HCT116 (cell line): ENCODE measurements around the gene PRPF40A. TPM values are rescaled to one million over a fixed set of nuclear protein-coding genes. Genes with fewer than 3 reads are reported as not detected.

Experiments
- ATAC-seq: fragments of 200-7000 bp; cut with Tn5 transposase; 2 replicates; pipeline ENCODE4 v1.9.1; 2020; ENCODE audit warnings: mild to moderate bottlenecking, moderate library complexity
- BruUV-seq: library from RNA; stranded (reverse); fragments of 400-500 nt; replicated peaks from 2 replicates; lab custom pipeline; 2021; lab: Mats Ljungman, UMichigan
- CTCF ChIA-PET: fragments of 300-600 bp; sonication (Branson Sonifier 250); formaldehyde crosslinking; loops from one replicate; lab custom pipeline; 2021; ENCODE audit warnings: antibody characterized with exemption; lab: Charles Lee
- POLR2A ChIA-PET: fragments of 300-600, 350-600 bp; sonication (Branson Sonifier 250); formaldehyde crosslinking; loops from one replicate; lab custom pipeline; 2021; ENCODE audit warnings: antibody characterized with exemption; lab: Charles Lee
- RAD21 ChIA-PET, 2 experiments: fragments of 300-600 bp; sonication (Branson Sonifier 250); formaldehyde crosslinking; loops; one replicate each; lab custom pipeline; 2023; ENCODE audit warnings: low total read pairs in 2 of 2; ENCODE audit not compliant: uncharacterized antibody in 2 of 2, unreplicated experiment in 2 of 2, low non-redundant PET in 1 of 2; lab: Charles Lee
- DNase-seq: peaks from one replicate; pipeline ENCODE4 v3.0.0-alpha.2; 2010; ENCODE audit warnings: low read depth, low spot score
- H2AFZ ChIP-seq: fragments of 200-600 bp; shearing (Covaris generic), sonication (generic); 2 replicates; pipeline ENCODE4 v1.6.1; 2017; ENCODE audit warnings: low read depth, mixed run types, mixed read lengths, antibody characterized with exemption, low read length; ENCODE audit not compliant: poor library complexity, severe bottlenecking
- H3K27ac ChIP-seq: 2 replicates; pipeline ENCODE4 v1.5.1; 2012; ENCODE audit warnings: low read depth, low read length
- H3K27me3 ChIP-seq: fragments of 200-600 bp; sonication (generic); 2 replicates; pipeline ENCODE4 v1.6.1; 2016; ENCODE audit warnings: mixed run types, low read length, mixed read lengths; ENCODE audit not compliant: insufficient read depth
- H3K36me3 ChIP-seq, 2 experiments: fragments of 200-500 bp in 1 of 2; fragments of 200-600 bp in 1 of 2; sonication (Bioruptor generic) in 1 of 2; sonication (generic) in 1 of 2; 2 replicates each; pipeline versions ENCODE4 v1.5.1 to v1.6.1; 2014 to 2016; ENCODE audit warnings: low read length in 2 of 2, inconsistent platforms in 1 of 2, mixed read lengths in 1 of 2, mixed run types in 1 of 2; ENCODE audit not compliant: insufficient read depth in 2 of 2, control insufficient read depth in 1 of 2
- H3K4me1 ChIP-seq, 2 experiments: fragments of 200-600 bp in 1 of 2; sonication (generic) in 1 of 2; 2 replicates each; pipeline versions ENCODE4 v1.5.1 to v1.6.1; 2012 to 2017; ENCODE audit warnings: low read length in 2 of 2, inconsistent platforms in 1 of 2, mild to moderate bottlenecking in 1 of 2, mixed read lengths in 1 of 2, mixed run types in 1 of 2, moderate library complexity in 1 of 2; ENCODE audit not compliant: insufficient read depth in 2 of 2, control insufficient read depth in 1 of 2
- H3K4me2 ChIP-seq: fragments of 200-600 bp; sonication (generic); 2 replicates; pipeline ENCODE4 v1.6.1; 2017; ENCODE audit warnings: mixed run types, low read length, mixed read lengths
- H3K4me3 ChIP-seq, 2 experiments: fragments of 200-600 bp in 1 of 2; sonication (generic) in 1 of 2; replicated peaks in 1 of 2; 2 replicates each; pipeline ENCODE4 v1.5.1; 2011 to 2016; ENCODE audit warnings: low read length in 2 of 2, control low read depth in 1 of 2, low read depth in 1 of 2, mild to moderate bottlenecking in 1 of 2, mixed read lengths in 1 of 2, mixed run types in 1 of 2
- H3K79me2 ChIP-seq: fragments of 200-600 bp; sonication (generic); 2 replicates; pipeline ENCODE4 v1.6.1; 2017; ENCODE audit warnings: mild to moderate bottlenecking, mixed run types, low read length, moderate library complexity, mixed read lengths; ENCODE audit not compliant: insufficient read depth
- H3K9ac ChIP-seq: fragments of 200-600 bp; sonication (generic); 2 replicates; pipeline ENCODE4 v1.6.1; 2016; ENCODE audit warnings: low read length, mixed read lengths
- H3K9me2 ChIP-seq: fragments of 200-600 bp; sonication (generic), shearing (Covaris generic); 2 replicates; pipeline ENCODE4 v1.6.1; 2017; ENCODE audit warnings: mixed run types, mild to moderate bottlenecking, moderate library complexity; ENCODE audit not compliant: insufficient read depth
- H3K9me3 ChIP-seq, 2 experiments: fragments of 200-500 bp in 1 of 2; fragments of 200-600 bp in 1 of 2; sonication (Bioruptor generic) in 1 of 2; sonication (generic) in 1 of 2; 2 replicates each; pipeline ENCODE4 v1.6.1; 2014 to 2017; ENCODE audit warnings: low read length in 2 of 2, mixed read lengths in 2 of 2, inconsistent platforms in 1 of 2, low read depth in 1 of 2, mild to moderate bottlenecking in 1 of 2, mixed run types in 1 of 2, moderate library complexity in 1 of 2; ENCODE audit not compliant: control insufficient read depth in 1 of 2, insufficient read depth in 1 of 2
- H4K20me1 ChIP-seq: fragments of 200-600 bp; sonication (generic), shearing (Covaris generic); 2 replicates; pipeline ENCODE4 v1.6.1; 2017; ENCODE audit warnings: mixed run types, mild to moderate bottlenecking, moderate library complexity; ENCODE audit not compliant: insufficient read depth
- CEBPB ChIP-seq: IDR thresholded peaks from 2 replicates; pipeline ENCODE4 v1.6.1; 2012; ENCODE audit warnings: low read depth
- EGR1 ChIP-seq: IDR thresholded peaks from 2 replicates; pipeline ENCODE4 v1.6.1; 2012; ENCODE audit warnings: low read depth
- ELF1 ChIP-seq: IDR thresholded peaks from 2 replicates; pipeline ENCODE4 v1.6.1; 2012; ENCODE audit warnings: low read depth, borderline replicate concordance
- EZH2phosphoT487 ChIP-seq: fragments of 200-600 bp; IDR thresholded peaks from 2 replicates; pipeline ENCODE4 v1.6.1; 2018; ENCODE audit warnings: antibody characterized with exemption, borderline replicate concordance
- POLR2A ChIP-seq: IDR thresholded peaks from 2 replicates; pipeline ENCODE4 v1.7.0; 2011; ENCODE audit warnings: borderline replicate concordance; ENCODE audit not compliant: insufficient read depth, insufficient read length; ENCODE audit errors: extremely low read depth
- POLR2AphosphoS5 ChIP-seq: IDR thresholded peaks from 2 replicates; pipeline ENCODE4 v1.6.1; 2011; ENCODE audit warnings: mild to moderate bottlenecking, low read depth, low read length, moderate library complexity
- SIN3A ChIP-seq: IDR thresholded peaks from 2 replicates; pipeline ENCODE4 v1.6.1; 2012; ENCODE audit warnings: low read depth
- SP1 ChIP-seq: IDR thresholded peaks from 2 replicates; pipeline ENCODE4 v1.6.1; 2012; ENCODE audit warnings: low read depth
- SRF ChIP-seq: IDR thresholded peaks from 2 replicates; pipeline ENCODE4 v1.6.1; 2012; ENCODE audit warnings: low read depth
- TCF7L2 ChIP-seq: IDR thresholded peaks from 2 replicates; pipeline ENCODE4 v1.7.0; 2011; ENCODE audit warnings: borderline replicate concordance, inconsistent platforms; ENCODE audit not compliant: insufficient read depth, insufficient read length; ENCODE audit errors: extremely low read depth
- YY1 ChIP-seq: IDR thresholded peaks from 2 replicates; pipeline ENCODE4 v1.6.1; 2011; ENCODE audit warnings: low read length, low read depth, moderate library complexity, mild to moderate bottlenecking; ENCODE audit not compliant: insufficient replicate concordance; ENCODE audit errors: extremely low read depth
- ZFX ChIP-seq: fragments of 450-650 bp; IDR thresholded peaks from 2 replicates; pipeline ENCODE4 v1.6.1; 2017
- intact Hi-C: fragments of 100-400 bp; cut with micrococcal nuclease; formaldehyde crosslinking; loops from 2 replicates; pipeline ENCODE4 v1.10.0; 2022
- total RNA-seq: library from RNA; stranded (reverse); gene quantifications from one replicate; pipeline ENCODE4 v1.2.1, GENCODE V29; 2021; ENCODE audit not compliant: unreplicated experiment
- TF ChIP-seq, protein P1 (sequence below): IDR thresholded peaks from 2 replicates; pipeline ENCODE4 v1.6.1; 2012; ENCODE audit warnings: low read depth
- TF ChIP-seq, protein P2 (sequence below): IDR thresholded peaks from 2 replicates; pipeline ENCODE4 v1.6.1; 2012
- TF ChIP-seq, protein P3 (sequence below): IDR thresholded peaks from 2 replicates; pipeline ENCODE4 v1.6.1; 2011; ENCODE audit warnings: mild to moderate bottlenecking, low read length, moderate library complexity; ENCODE audit not compliant: insufficient replicate concordance; ENCODE audit errors: extremely low read depth

Gene PRPF40A
- total RNA-seq, 1 experiment from 2014 or later: 171 TPM

- H3K4me2 ChIP-seq: no peak overlapping the region
- H3K4me3 ChIP-seq: no peak overlapping the region
- H3K36me3 ChIP-seq: no peaks in the 10 kb centered on the region; a peak in 2 of 4 replicates
- intact Hi-C loops: no loop called here
- H3K27ac ChIP-seq: no peak overlapping the region
- no peak overlapping the region for H2AFZ ChIP-seq
- H4K20me1 ChIP-seq: peaks cover 9% of the 10 kb centered on the region
- ChIA-PET RAD21 (no interaction called here), CTCF (no interaction called here), POLR2A (no interaction called here)
- no peaks in the 10 kb centered on the region for H3K27me3 ChIP-seq
- H3K9me3 ChIP-seq: no peaks in the 10 kb centered on the region
- no peak for DNase-seq
- TF ChIP-seq TCF7L2 (no peak), SIN3A (no peak), ELF1 (no peak), POLR2AphosphoS5 (no peak), SRF (no peak), CEBPB (no peak), EGR1 (no peak), ZFX (no peak), EZH2phosphoT487 (no peak), SP1 (no peak), YY1 (no peak), POLR2A (no peak)
- TF ChIP-seq, protein P1, sequence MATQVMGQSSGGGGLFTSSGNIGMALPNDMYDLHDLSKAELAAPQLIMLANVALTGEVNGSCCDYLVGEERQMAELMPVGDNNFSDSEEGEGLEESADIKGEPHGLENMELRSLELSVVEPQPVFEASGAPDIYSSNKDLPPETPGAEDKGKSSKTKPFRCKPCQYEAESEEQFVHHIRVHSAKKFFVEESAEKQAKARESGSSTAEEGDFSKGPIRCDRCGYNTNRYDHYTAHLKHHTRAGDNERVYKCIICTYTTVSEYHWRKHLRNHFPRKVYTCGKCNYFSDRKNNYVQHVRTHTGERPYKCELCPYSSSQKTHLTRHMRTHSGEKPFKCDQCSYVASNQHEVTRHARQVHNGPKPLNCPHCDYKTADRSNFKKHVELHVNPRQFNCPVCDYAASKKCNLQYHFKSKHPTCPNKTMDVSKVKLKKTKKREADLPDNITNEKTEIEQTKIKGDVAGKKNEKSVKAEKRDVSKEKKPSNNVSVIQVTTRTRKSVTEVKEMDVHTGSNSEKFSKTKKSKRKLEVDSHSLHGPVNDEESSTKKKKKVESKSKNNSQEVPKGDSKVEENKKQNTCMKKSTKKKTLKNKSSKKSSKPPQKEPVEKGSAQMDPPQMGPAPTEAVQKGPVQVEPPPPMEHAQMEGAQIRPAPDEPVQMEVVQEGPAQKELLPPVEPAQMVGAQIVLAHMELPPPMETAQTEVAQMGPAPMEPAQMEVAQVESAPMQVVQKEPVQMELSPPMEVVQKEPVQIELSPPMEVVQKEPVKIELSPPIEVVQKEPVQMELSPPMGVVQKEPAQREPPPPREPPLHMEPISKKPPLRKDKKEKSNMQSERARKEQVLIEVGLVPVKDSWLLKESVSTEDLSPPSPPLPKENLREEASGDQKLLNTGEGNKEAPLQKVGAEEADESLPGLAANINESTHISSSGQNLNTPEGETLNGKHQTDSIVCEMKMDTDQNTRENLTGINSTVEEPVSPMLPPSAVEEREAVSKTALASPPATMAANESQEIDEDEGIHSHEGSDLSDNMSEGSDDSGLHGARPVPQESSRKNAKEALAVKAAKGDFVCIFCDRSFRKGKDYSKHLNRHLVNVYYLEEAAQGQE: no peak
- TF ChIP-seq, protein P2, sequence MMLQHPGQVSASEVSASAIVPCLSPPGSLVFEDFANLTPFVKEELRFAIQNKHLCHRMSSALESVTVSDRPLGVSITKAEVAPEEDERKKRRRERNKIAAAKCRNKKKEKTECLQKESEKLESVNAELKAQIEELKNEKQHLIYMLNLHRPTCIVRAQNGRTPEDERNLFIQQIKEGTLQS: no peak
- TF ChIP-seq, protein P3, sequence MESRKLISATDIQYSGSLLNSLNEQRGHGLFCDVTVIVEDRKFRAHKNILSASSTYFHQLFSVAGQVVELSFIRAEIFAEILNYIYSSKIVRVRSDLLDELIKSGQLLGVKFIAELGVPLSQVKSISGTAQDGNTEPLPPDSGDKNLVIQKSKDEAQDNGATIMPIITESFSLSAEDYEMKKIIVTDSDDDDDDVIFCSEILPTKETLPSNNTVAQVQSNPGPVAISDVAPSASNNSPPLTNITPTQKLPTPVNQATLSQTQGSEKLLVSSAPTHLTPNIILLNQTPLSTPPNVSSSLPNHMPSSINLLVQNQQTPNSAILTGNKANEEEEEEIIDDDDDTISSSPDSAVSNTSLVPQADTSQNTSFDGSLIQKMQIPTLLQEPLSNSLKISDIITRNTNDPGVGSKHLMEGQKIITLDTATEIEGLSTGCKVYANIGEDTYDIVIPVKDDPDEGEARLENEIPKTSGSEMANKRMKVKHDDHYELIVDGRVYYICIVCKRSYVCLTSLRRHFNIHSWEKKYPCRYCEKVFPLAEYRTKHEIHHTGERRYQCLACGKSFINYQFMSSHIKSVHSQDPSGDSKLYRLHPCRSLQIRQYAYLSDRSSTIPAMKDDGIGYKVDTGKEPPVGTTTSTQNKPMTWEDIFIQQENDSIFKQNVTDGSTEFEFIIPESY: no peak
- TF ChIP-seq, all 23 proteins: peak for 0
- Histone ChIP-seq H3K9me2 (no peaks in the 10 kb centered on the region), H3K79me2 (peaks cover 62% of the 10 kb centered on the region), H3K4me1 (peaks cover 0 to 10% of the 10 kb centered on the region in 2 experiments; a peak in 3 of 4 replicates), H3K9ac (no peak overlapping the region)
- no peak for ATAC-seq
- no TSS peak for BruUV-seq
These were observed 3.5 kb upstream of the PRPF40A start for GRCh38 chr2:152720794-152721193.
